ENCODE measurements around the gene OR2V2. TPM values are rescaled to one million over a fixed set of nuclear protein-coding genes. Genes with fewer than 3 reads are reported as not detected.

Gene OR2V2
- total and polyA plus RNA-seq, 10 of the 15 experiments (the other 5 are each of a cell fraction or from before 2014, with no cell fraction given): 0.26 TPM; not detected in 9

DNA sequence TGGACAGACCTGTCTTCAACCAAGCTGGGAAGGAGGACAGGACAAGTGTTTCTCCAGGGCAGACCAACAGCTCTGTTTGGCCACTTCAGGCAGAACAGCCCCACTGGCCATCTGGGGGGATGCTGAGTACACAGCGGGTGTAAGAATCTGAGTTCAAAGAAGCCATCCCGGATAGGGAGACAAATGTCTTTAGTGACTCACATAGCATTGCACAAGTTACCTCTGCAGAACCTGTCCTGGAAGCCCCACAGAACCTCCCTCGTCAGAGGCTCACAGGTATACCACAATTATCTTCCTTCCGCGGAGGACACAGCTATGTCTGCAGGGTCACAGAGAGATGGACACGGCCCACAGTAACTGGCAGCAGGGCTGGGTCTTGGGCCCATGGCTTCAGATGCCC, 2.0 kb downstream of the OR2V2 start:
- SMC1A ChIA-PET (ENCODE audit: uncharacterized antibody, unreplicated experiment): interaction anchor here (1.0 to 3.2 kb wide), 3 partner anchors 21 to 289 kb away, joined by 3 to 11 read pairs (median 4); no protein-coding TSS in a partner anchor
- Histone ChIP-seq H3K4me2 (ENCODE audit: control insufficient read depth, insufficient read depth) (no peak overlapping the region), H2AFZ (ENCODE audit: control insufficient read depth, low read depth, low read length) (no peak overlapping the region), H3K27ac (ENCODE audit: control insufficient read depth, insufficient read depth) (0 out of 2 replicates have a peak overlapping the region, but pooled peaks have one; percentile 6), H3K79me2 (ENCODE audit: control insufficient read depth, insufficient read depth, low read length) (no peaks in the 10 kb centered on the region), H4K20me1 (ENCODE audit: control insufficient read depth, insufficient read depth) (no peaks in the 10 kb centered on the region), H3K9me3 (replicated peaks; ENCODE audit: control insufficient read depth, insufficient read depth, low read length) (no peaks in the 10 kb centered on the region; the same call in 2 of the 3 replicates), H3K4me3 (no peak overlapping the region), H3K36me3 (ENCODE audit: control insufficient read depth in 2 of 2, insufficient read depth in 2 of 2, low read length in 1 of 2) (no peaks in the 10 kb centered on the region), H3K9ac (ENCODE audit: control insufficient read depth, insufficient read depth, low read length) (no peak overlapping the region), H3K4me1 (ENCODE audit: control insufficient read depth, insufficient read depth, low read length) (0 out of 2 replicates have a peak, but pooled peaks cover 3% of the 10 kb centered on the region), H3K27me3 (replicated peaks in 1 of 2; ENCODE audit: control insufficient read depth in 2 of 2, insufficient read depth in 2 of 2, low read length in 1 of 2) (no peaks in the 10 kb centered on the region; a peak in 1 of 4 replicates)
- intact Hi-C loops (cut with micrococcal nuclease; ENCODE audit: unreplicated experiment) (no loop called here), in situ Hi-C loops (cut with MboI) (no loop called here)
- 70% methylated on average over 6 of the region's 6 CpGs for WGBS (ENCODE audit: insufficient coverage, insufficient replicate concordance, low lambda C conversion rate, missing lambda C conversion rate)
- TF ChIP-seq SREBF1 (IDR thresholded peaks at IDR 0.05; ENCODE audit: low read length) (no peak), HDAC6 (IDR thresholded peaks at IDR 0.05; ENCODE audit: unreplicated experiment) (no peak), ZBTB4 (CRISPR knock-in tag; IDR thresholded peaks at IDR 0.05) (no peak), NFXL1 (IDR thresholded peaks at IDR 0.05; ENCODE audit: borderline replicate concordance) (no peak), HCFC1 (IDR thresholded peaks at IDR 0.05; ENCODE audit: low read length) (no peak), NRF1 (conservative IDR thresholded peaks at IDR 0.05; ENCODE audit: low read depth, low read length) (no peak), ZSCAN29 (IDR thresholded peaks at IDR 0.05) (no peak), RAD51 (IDR thresholded peaks at IDR 0.05) (no peak), LARP7 (IDR thresholded peaks at IDR 0.05) (no peak), RCOR1 (conservative IDR thresholded peaks at IDR 0.05; ENCODE audit: low read depth, low read length) (no peak)
- RAD21 ChIA-PET (ENCODE audit: unreplicated experiment): interaction anchor here (1.3 kb wide), 1 partner anchor 18 kb away, joined by 5 read pairs; no protein-coding TSS in a partner anchor
- DNase-seq (ENCODE audit: low read depth, low spot score) (no peak), FAIRE-seq (no peak), ATAC-seq (no peak)
- CTCF ChIA-PET: interaction anchor here (0.6 to 1.2 kb wide), 3 partner anchors 10 to 35 kb away, joined by 4 to 6 read pairs (median 5); no protein-coding TSS in a partner anchor
- no TSS peak for BruUV-seq (replicated peaks)
- POLR2A ChIA-PET: no interaction called here
